GM18868 (cell line): Measurements from ENCODE around the gene MTCH1.

Source experiments
- ATAC-seq: cut with Tn5 transposase; IDR thresholded peaks from one replicate; pipeline ENCODE4 v1.9.1; 2021; ENCODE audit warnings: mild to moderate bottlenecking, moderate library complexity; ENCODE audit not compliant: unreplicated experiment

MTCH1 gene

GRCh38 chr6:36927691-36928546, 58.1 kb downstream of the MTCH1 start:
- ATAC-seq: no peak

- no peak for ATAC-seq
Observed at GRCh38 chr6:36926708-36927513, 59.1 kb downstream of the MTCH1 start.

GRCh38 chr6:36925809-36926208, 60.2 kb downstream of the MTCH1 start:
- no peak for ATAC-seq

GRCh38 chr6:36924778-36925374, 61.1 kb downstream of the MTCH1 start:
- ATAC-seq: no peak

- no peak for ATAC-seq
Observed at GRCh38 chr6:36924131-36924530, 61.9 kb downstream of the MTCH1 start.

GRCh38 chr6:36920546-36920945, 65.5 kb downstream of the MTCH1 start:
- no peak for ATAC-seq

- ATAC-seq: no peak
Observed at GRCh38 chr6:36920049-36920448, 65.9 kb downstream of the MTCH1 start.
